ENCODE measurements around the gene CA12. TPM values are rescaled to one million over a fixed set of nuclear protein-coding genes. Genes with fewer than 3 reads are reported as not detected.

The CA12 gene
- total and polyA plus RNA-seq, 4 donors, result 0.07 to 5.1 (median 1.5) TPM

GRCh38 chr15:63390689-63391088, 9.0 kb upstream of the CA12 start:
- no peak for TF ChIP-seq NR2F2 (IDR thresholded peaks at IDR 0.05)
- no peak for TF ChIP-seq RXRA (IDR thresholded peaks at IDR 0.05)
- no peak for TF ChIP-seq GABPA (IDR thresholded peaks at IDR 0.05 in 1 of 2, conservative IDR thresholded peaks at IDR 0.05 in 1 of 2)
- TF ChIP-seq MAX (IDR thresholded peaks at IDR 0.05), result no peak
- Histone ChIP-seq H3K4me3 (ENCODE audit: low read depth in 1 of 3, low read length in 3 of 3) (no peak overlapping the region), H3K36me3 (ENCODE audit: control insufficient read depth in 4 of 4, insufficient read depth in 3 of 4, low read depth in 1 of 4, low read length in 3 of 4) (no peaks in the 10 kb centered on the region), H3K4me1 (ENCODE audit: control insufficient read depth in 4 of 4, insufficient read depth in 4 of 4, low read length in 3 of 4) (peaks cover 0 to 3% (median 0%) of the 10 kb centered on the region in 4 donors), H3K9me3 (ENCODE audit: control insufficient read depth in 4 of 4, low read length in 3 of 4) (no peaks in the 10 kb centered on the region), H3K27me3 (ENCODE audit: control insufficient read depth in 4 of 4, insufficient read depth in 4 of 4, low read length in 3 of 4) (no peaks in the 10 kb centered on the region), H3K9ac (ENCODE audit: low read depth in 1 of 2, low read length in 2 of 2) (no peak overlapping the region), H3K27ac (ENCODE audit: low read depth in 1 of 2, low read length in 2 of 2) (no peak overlapping the region)
- 74% methylated on average over 3 of the region's 3 CpGs for WGBS
- no peak for DNase-seq (ENCODE audit: low spot score)

GRCh38 chr15:63389902-63390670, 8.4 kb upstream of the CA12 start:
- no peaks in the 10 kb centered on the region for H3K27me3 ChIP-seq (ENCODE audit: control insufficient read depth in 4 of 4, insufficient read depth in 4 of 4, low read length in 3 of 4)
- TF ChIP-seq RAD21 (IDR thresholded peaks at IDR 0.05) (peak in 1 of 2 donors; percentile 39), FOXA2 (IDR thresholded peaks at IDR 0.05) (no peak)
- peaks cover 0 to 3% (median 0%) of the 10 kb centered on the region in 4 donors for H3K4me1 ChIP-seq (ENCODE audit: control insufficient read depth in 4 of 4, insufficient read depth in 4 of 4, low read length in 3 of 4)
- DNase-seq (ENCODE audit: low spot score), result peak; percentile 77
- H3K9ac ChIP-seq (ENCODE audit: low read depth in 1 of 2, low read length in 2 of 2), result no peak overlapping the region
- WGBS, result 58% methylated on average over 6 of the region's 6 CpGs
- H3K4me3 ChIP-seq (ENCODE audit: low read depth in 1 of 3, low read length in 3 of 3), result no peak overlapping the region
- no peaks in the 10 kb centered on the region for H3K9me3 ChIP-seq (ENCODE audit: control insufficient read depth in 4 of 4, low read length in 3 of 4)
- no peak overlapping the region for H3K27ac ChIP-seq (ENCODE audit: low read depth in 1 of 2, low read length in 2 of 2)
- H3K36me3 ChIP-seq (ENCODE audit: control insufficient read depth in 4 of 4, insufficient read depth in 3 of 4, low read depth in 1 of 4, low read length in 3 of 4), result no peaks in the 10 kb centered on the region

- TF ChIP-seq FOXA2 (IDR thresholded peaks at IDR 0.05), result no peak
- TF ChIP-seq EGR1 (IDR thresholded peaks at IDR 0.05; ENCODE audit: low read depth in 2 of 2), result no peak
- TF ChIP-seq CTCF (IDR thresholded peaks at IDR 0.05; ENCODE audit: low read depth, low read length, missing input control), result no peak
- no peak for TF ChIP-seq MAX (IDR thresholded peaks at IDR 0.05)
- TF ChIP-seq TAF1 (conservative IDR thresholded peaks at IDR 0.05), result no peak
- TF ChIP-seq RAD21 (IDR thresholded peaks at IDR 0.05), result no peak
- TF ChIP-seq HNF4A (conservative IDR thresholded peaks at IDR 0.05), result no peak
- no peak for TF ChIP-seq YY1 (IDR thresholded peaks at IDR 0.05)
- peaks cover 0 to 3% (median 0%) of the 10 kb centered on the region in 4 donors for H3K4me1 ChIP-seq (ENCODE audit: control insufficient read depth in 4 of 4, insufficient read depth in 4 of 4, low read length in 3 of 4)
- H3K9ac ChIP-seq (ENCODE audit: low read depth in 1 of 2, low read length in 2 of 2), result no peak overlapping the region
- H3K27ac ChIP-seq (ENCODE audit: low read depth in 1 of 2, low read length in 2 of 2), result no peak overlapping the region
- no peak for DNase-seq (ENCODE audit: low spot score)
- H3K36me3 ChIP-seq (ENCODE audit: control insufficient read depth in 4 of 4, insufficient read depth in 3 of 4, low read depth in 1 of 4, low read length in 3 of 4), result no peaks in the 10 kb centered on the region
- H3K4me3 ChIP-seq (ENCODE audit: low read depth in 1 of 3, low read length in 3 of 3), result no peak overlapping the region
- no peaks in the 10 kb centered on the region for H3K27me3 ChIP-seq (ENCODE audit: control insufficient read depth in 4 of 4, insufficient read depth in 4 of 4, low read length in 3 of 4)
- H3K9me3 ChIP-seq (ENCODE audit: control insufficient read depth in 4 of 4, low read length in 3 of 4), result no peaks in the 10 kb centered on the region
- WGBS, result 91% methylated on average over 5 of the region's 5 CpGs
These were observed 6.9 kb upstream of the CA12 start for GRCh38 chr15:63388511-63388910.
